ENCODE data around the gene ACOX3. TPM values are rescaled to one million over a fixed set of nuclear protein-coding genes. Genes with fewer than 3 reads are reported as not detected.
"Not testable (repeated sequence)": the region's sequence is repeated elsewhere in the genome, so short reads cannot be mapped to it uniquely, and the experiment has no call there.

Gene ACOX3
- 10 to 100 TPM; 13.0 to 18.6 (median 15.7) TPM for polyA plus RNA-seq (ENCODE audit: insufficient read length in 4 of 4)

DNA sequence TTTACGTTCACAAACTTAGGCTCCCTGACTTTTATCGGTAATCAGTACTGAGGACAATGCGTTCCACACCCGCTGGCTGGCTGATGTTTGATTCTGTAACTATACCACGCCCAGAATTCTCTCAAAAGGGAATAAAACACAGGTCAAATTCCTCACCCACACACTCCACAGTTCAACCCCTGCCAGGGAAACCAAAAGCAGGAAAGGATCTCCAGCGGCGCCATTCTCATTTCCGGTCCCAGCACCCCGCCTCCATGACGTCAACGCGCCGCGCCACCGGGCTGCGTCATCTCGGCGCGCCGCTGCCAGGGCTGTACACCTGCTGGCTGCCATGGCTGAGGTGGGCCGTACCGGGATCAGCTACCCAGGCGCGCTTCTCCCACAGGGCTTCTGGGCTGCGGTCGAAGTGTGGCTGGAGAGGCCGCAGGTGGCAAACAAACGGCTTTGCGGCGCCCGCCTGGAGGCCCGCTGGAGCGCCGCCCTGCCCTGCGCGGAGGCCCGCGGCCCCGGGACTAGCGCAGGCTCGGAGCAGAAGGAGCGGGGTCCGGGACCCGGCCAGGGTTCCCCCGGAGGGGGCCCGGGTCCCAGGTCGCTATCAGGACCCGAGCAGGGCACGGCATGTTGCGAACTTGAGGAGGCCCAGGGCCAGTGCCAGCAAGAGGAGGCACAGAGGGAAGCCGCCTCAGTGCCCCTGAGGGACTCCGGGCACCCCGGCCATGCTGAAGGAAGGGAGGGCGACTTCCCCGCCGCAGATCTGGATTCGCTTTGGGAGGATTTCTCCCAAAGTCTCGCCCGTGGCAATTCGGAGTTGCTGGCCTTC, at the start of gene ACOX3, which contains the start of gene TRMT44:
TSS of gene ACOX3 (minus strand) at position 232 of the 820 bp plus-strand sequence. CDS start 24,202 bp downstream, outside the sequence.
TSS of gene TRMT44 (plus strand) at position 286 of the 820 bp plus-strand sequence. CDS start at position 332, 46 bp downstream.
- DNase-seq (ENCODE audit: low read depth in 4 of 4, low spot score in 3 of 4): peak; percentile 77 to 87 (median 83)

DNA sequence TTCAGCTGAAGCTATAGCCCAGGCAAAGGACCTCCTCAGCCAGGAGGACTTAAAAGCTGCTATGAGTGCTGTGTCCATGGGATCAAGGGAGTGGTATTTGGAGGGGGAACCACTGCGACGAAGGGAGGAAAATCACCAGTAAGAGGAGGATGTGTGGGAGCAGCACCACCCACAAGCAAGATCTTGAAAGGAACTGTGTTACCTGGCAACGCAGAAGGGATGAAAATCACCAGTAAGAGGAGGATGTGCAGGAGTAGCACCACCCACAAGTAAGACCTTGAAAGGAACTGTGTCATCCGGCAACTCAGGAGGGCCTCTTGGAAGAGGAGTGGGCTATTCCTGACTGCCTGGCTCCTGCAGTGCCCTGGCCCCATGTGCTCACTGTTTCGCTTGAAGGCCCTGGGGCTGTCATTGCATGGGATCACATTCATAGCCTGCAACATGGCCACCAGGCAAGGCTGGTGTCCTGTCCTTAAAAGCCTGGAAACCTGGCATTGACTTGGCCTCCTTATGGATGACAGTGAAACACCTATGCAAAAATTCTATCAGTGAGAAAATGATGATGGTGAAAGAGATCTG, 48.4 kb upstream of the ACOX3 start:
- DNase-seq (ENCODE audit: low read depth in 4 of 4, low spot score in 3 of 4): no peak

DNA sequence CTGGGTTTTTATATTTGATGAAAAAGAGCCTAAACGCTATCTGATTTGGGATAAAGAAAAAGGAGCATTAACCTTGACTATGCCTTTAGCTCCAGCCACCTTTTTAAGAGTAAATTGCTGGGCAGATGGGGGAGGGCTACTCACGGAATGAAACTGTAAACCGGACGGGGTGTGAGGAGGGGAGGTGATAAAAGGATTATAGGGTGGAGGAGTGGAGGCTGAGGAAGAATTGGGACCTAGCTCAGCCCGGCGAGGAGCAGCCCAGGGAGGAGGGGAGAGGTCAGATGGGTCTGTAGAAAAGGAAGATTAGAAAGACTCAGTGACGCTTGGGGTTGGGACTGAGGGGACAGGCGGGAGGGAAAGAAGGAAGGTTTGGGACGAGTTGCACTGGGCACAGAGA, 46.1 kb upstream of the ACOX3 start:
- DNase-seq (ENCODE audit: low read depth in 4 of 4, low spot score in 3 of 4): not testable (repeated sequence)

DNA sequence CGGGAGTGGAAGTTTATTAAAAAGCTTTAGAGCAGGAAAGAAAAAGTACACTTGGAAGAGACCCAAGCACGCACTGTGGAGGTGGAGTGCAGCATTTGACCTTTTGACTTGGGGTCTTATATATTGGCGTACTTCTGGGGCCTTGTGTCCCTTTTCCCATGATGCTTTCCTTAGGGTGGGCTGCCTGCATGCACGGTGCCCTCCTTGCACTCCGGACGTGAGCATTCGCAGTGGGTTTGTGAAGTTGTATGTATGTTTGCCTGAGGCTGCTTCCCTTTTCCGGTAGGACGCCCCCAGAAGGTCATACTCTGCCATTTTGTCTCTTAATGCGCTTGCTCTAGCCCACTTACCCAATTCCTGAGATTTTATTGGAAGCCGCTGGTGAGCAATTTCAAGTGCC, 39.7 kb upstream of the ACOX3 start:
- no peak for DNase-seq (ENCODE audit: low read depth in 4 of 4, low spot score in 3 of 4)

DNA sequence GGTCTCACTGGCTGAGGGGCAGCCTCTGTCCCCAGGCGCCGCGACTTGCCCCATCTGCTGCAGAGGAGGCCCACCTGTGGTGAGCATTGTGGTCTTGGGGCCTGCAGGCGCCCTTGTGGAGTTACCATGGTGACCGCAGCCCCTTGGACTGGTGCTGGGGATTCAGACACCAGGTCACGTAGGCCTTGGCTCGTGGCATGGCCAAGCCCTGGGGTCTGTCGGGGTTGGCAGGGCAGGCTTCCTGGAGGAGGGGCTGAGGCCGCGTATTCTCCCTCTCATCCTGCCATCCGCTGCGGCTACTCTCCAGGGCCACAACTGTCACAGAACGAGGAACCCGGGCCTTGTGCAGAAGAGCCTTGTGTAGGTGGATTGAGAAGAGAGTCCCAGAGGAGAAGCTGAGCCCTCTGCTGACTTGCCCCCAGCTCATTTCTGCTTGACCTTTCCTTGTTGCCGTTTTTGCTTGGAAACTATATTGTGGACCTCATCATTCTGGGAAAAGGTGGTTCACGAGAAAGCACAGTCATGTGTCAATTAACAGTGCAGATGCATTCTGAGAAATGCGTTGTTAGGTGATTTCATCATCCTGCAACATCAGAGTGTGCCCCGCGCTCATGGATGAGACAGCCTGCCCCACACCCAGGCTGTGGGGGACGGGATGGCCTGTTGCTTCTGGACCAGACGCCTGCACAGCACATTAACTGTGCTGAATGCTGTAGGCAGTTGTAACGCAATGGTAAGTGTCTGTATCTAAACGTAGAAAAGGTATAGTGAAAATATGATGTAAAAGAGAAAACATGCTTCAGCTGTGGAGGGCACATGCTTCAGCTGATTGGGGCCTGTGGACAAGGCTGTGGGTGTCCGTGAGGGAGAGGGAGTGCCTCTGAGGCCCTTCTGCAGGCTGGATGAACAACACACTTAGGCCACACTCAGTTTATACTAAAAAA, 38.5 kb upstream of the ACOX3 start:
- DNase-seq (ENCODE audit: low read depth in 4 of 4, low spot score in 3 of 4): no peak

DNA sequence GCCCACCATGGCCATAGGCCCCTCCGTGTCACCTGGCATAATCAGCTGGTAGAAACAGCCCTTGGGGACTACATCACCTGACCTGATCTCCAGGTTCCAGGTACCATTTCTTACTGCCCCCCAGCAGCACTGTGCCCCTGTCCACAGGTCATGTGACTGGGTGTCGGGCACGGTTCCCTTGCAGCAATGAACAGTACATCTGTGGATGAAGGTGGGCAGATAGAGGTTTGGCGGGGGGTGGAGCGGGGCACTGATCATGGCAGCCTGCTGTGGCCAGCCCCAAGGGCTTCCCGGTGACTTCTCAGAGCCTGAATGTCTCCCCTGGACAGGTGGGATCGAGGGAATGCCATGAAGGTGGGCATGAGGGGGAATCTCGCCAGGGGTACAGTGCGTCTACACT, 37.8 kb upstream of the ACOX3 start:
- DNase-seq (ENCODE audit: low read depth in 4 of 4, low spot score in 3 of 4): no peak

DNA sequence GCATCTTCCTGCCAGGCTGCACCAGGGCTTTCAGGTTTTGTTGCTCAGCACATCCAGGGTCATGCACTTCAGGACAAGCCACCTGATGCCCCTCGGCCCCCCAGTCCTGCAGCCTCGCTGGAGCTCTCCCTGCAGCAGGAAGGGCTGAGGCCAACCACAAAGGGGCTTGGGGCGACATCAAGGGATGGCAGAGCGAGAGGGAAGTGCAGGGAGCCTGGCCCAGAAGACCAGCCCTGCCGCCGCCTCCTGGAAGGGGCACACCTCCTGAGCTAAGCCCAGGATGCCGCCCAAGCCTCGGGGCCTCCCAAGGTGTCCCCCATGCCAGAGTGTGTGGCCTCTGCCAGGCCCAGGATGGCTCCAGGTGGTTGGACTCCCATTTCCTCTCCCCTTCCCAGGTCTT, 37.2 kb upstream of the ACOX3 start:
- DNase-seq (ENCODE audit: low read depth in 4 of 4, low spot score in 3 of 4): no peak

DNA sequence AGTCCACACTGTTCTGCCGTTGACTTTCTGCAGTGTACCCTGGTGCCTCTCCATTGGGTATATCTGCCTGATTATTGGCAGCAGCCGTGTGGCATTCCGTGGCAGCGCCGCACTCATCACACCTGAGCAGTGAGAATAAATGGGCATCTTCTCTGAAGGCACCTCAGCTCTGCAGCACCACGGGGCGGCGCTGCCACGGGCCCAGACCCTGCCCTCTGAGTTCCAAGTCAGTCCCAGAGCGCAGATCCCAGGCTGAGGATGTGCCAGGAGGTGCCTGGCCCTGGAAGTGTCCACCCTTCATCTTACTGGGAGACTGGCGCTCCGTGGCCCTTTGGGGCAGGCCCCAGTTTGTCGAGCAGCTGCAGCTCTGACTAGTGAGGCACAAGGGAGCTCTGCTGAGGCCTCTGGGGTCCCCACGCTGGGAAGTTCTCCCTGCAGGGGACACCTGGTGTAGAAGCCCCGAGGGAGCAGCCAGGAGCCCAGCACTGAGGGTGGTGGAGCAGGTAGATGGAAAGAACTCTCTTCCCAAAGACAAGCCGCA, 36.6 kb upstream of the ACOX3 start:
- no peak for DNase-seq (ENCODE audit: low read depth in 4 of 4, low spot score in 3 of 4)

DNA sequence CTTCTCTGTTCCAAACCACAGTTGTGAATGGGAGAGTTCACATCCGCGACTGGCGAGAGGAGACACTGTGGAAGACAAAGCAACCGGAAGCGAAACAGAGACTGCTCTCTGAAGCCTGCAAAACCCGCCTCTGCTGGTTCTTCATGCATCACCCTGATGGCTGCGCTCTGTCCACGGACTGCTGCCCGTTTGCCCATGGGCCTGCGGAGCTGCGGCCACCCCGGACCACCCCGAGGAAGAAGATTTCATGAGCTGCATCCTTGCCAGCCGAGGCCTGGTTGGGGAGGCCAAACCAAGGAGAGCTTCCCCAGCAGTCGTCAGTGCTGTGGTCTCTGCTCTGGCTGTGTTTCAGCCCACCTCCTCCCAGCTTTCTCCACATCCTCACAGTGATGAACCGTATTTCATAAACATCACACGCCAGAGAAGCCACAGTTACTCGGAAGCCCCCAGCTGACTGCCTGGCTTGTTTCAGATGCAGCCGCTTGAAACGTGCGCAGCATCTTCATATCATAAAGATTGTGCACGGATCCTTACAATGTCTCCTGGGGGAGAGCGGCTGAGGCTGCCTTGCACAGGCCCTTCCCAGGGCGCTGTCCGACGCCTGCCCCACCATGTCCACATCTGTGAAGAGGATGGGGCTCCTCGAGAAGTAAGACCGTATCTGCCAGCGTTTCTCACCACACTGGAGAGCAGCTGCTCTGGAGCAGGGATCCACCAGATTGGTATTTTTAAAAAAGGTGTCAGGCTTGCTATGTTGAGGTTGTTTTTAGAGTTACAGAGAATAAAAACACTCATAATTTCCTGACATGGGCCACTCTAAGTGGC, 35.4 kb upstream of the ACOX3 start:
- no peak for DNase-seq (ENCODE audit: low read depth in 4 of 4, low spot score in 3 of 4)

DNA sequence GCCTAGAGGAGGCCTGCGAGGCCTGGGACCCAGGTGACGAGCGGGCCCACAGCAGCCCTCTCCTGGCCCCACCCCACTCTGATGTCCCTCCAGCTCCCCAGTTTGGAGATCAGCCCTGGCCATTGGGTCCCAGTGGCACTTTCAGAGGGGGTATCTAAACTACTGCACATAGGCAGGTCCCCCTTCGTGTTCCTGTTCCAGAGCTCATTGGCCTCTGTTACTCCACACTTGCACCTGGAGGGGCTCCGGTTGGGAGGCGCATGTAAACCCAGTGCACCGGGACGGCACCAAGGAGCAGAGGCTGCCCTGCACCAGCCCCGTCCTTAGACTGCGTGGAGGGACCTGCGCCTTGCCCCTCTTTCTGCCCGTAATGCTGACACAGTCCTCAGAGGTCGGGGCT, 34.3 kb upstream of the ACOX3 start:
- DNase-seq (ENCODE audit: low read depth in 4 of 4, low spot score in 3 of 4): no peak

DNA sequence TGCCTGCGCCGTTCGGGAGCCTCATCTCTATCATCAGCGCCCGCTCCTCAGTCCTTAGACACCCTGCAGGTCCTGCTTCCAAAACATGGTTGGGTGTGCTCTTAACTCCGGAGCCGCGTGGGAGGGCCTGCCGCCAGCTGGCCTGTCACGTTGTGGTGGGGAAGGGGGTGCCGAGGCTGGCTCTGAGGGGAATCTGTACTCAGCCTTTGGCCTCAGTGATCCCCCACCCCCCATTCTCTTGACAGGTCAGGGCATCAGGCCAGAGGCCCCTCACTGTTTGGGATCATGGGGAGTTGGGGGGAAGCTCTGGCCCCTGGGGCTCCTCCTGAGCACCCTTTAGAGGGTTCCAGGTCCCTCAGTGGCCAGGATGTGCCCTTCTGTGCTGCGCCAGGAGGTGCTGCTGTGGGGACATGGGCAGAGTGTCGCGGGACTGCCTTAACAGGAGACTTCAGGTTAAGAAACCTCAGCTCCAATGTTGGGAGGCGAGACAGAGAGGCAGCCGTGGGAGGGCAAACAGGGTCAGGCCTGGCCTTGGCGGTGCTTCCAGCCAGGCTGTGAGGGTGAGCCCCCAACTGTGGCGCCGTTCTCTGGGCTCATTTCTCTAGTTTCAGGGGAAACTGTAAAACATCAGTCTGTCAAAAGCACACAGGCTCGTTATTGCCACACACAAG, 33.5 kb upstream of the ACOX3 start:
- no peak for DNase-seq (ENCODE audit: low read depth in 4 of 4, low spot score in 3 of 4)

DNA sequence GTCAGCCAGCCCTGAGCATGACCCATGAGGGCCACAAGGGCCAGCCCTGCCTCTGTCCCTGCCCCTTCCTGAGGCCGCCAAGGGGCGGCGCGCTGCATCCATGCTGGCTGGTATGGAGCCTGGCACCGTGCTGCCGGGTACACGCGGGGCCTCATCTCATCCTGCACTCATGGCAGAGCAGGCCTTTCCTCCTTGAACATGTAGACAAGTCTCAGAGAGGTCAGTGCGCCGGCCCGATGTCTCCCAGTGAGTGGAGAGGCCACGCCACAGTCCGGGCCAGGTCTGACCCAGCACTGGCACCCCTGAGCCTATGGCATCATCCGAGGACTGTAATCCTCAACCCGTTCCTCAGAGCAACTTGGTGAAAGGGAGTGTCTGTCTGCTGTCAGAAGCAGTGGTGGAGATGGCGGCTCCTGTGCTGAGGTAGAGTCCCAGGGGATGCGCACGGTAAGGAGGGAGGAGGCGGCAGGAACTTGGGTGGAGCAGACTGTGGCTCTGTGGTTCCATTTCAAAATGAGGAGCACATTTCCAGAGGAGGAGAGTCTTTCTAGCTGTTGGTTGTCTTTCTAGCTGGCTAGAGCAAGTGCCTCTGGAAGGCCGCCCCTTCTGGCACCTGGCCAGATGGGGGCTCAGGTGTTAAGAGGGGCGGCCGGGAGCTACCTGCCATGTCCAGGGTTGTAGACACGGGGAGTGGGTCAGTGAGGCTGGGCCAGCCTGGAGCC, 32.8 kb upstream of the ACOX3 start:
- no peak for DNase-seq (ENCODE audit: low read depth in 4 of 4, low spot score in 3 of 4)

DNA sequence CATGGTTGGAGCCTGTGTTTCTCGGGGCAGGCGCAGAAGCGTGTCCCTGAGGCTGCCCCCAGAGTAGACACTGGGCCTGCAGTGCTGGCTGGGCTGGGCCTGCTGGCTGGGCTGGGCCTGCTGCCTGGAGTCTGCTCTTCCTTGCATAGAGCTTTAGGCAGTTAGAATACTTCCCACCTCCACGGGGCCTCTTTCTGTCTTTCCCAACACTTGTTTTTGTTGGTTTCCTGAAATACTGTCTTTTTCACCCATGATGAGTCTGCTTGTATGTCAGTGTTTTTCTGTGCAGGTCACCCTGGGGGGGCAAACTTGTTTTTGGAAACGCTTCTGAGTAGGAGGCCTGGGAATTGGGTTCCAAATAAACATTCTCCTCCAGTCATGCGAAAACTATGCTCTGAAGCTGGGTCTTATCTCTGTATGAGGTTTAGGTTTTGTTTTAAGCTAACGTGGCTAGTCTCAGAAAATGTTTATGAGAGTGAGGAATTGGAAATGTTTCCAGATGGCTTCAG, 32.2 kb upstream of the ACOX3 start:
- DNase-seq (ENCODE audit: low read depth in 4 of 4, low spot score in 3 of 4): peak; percentile 40 to 69 (median 58)

DNA sequence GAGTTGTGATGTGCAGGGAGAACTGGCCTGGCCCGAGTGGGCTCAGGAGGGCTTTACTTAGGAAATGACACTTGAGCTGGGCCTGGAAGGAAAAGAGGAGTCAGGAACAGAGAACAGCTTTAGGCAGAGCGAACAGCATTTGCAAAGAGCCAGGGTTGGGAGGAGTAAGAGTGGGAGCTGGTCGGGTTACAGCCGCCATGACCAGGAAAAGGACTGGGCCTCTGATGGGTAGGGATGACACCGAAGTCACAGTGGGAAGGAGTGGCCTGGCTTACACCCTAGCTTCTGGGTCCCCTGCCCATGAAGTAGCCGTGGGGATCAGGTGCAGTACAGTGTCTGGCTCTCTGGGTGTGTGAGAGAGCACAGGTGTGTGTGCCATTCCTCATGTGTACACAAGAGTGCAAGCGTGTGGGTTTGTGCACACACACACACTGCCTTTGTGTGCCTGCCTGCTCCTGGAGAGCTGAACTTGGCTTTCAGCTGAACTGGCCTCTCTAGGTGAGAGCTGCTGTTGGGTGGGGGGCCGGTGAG, 31.7 kb upstream of the ACOX3 start:
- DNase-seq (ENCODE audit: low read depth in 4 of 4, low spot score in 3 of 4): peak in 1 of 4 donors; percentile 35

DNA sequence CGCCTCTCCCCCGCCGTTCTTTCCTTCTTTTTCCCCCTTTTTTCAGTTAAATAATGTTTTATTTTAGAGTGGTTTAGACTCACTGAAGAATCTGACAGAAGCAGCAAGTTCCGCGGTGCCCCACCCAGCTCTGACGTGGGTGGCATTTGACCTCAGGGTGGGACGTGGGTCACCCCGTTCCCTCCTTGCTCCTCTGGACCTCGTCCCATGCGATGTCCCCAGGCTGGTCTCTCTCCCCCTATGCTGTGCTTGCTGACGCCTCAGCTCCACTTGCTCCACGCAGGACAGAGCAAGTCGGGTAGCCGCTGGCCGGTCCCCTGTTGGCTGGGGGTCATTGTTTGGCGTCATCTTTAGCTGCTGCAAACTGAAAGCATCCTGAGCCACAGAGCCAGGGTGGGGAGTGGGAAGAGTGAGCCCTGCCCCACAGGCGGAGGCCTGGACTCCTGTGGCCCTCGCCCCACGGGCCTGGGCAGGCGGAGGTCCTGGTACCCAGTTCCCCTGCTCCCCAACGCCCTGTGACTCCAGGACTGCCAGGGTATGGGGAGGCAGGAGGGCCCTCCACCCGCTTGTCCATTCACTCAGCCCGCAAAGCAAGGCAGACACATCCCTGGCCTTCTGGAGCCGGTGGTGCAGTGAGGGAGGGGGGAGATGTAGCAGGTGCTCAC, 30.8 kb upstream of the ACOX3 start:
- DNase-seq (ENCODE audit: low read depth in 4 of 4, low spot score in 3 of 4): no peak

DNA sequence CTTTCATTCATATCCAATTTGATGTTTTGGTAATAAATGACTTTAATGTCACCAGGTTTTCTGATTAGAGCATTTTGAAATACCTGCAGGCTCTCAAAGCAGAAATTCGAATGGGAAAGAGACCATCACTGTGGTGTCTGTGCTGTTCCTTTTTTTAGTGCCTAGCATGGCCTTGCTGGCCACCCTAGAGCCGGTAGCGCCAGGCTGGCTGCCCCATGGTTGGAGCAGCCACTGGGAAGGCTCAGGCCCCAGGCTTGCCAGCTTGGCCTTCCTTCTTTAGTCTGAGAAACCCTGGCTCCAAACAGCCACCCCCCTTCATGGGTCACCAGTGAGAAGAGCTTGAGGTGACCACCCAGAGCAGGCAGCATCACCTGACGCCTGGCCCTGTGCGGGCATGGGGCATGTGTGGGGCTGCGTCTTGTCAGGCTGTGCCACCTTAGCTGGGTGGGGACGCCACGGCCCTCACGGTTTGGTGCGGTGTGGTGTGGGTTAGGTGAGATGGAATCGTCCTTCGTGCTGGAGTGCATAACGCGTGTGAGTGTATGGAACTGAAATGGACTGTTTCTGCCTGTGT, 30.0 kb upstream of the ACOX3 start:
- DNase-seq (ENCODE audit: low read depth in 4 of 4, low spot score in 3 of 4): no peak

DNA sequence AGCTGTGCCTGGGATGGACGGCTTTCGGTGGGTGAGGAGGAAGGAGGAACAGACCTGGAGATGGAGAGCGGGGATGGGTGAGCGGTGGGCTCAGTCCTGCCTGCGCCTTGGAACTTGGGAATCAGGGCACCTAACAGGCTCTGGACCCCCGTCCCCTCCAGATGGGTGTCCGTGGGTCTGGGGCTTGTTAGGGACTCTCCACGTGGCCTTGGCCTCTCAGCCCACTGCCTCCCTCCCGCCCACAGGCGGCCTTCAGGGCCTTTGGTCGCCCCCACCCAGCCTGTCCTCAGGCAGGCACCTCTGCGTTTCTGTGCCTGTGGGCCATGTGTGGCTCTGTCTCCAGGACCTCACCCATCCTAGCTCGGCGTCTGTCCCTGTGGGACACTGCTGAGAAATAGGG, 29.0 kb upstream of the ACOX3 start:
- no peak for DNase-seq (ENCODE audit: low read depth in 4 of 4, low spot score in 3 of 4)
